Loucy (cell line): Measurements from ENCODE around the gene PARD3B.

Experiments
- CTCF ChIP-seq: fragments of 200-600 bp; sonication (generic); conservative IDR thresholded peaks from 2 replicates; pipeline ENCODE4 v1.5.1; 2014; ENCODE audit warnings: mild to moderate bottlenecking, antibody characterized with exemption, low read length
- EZH2phosphoT487 ChIP-seq: fragments of 200-600 bp; IDR thresholded peaks from 2 replicates; pipeline ENCODE4 v1.6.1; 2018; ENCODE audit warnings: antibody characterized with exemption, mild to moderate bottlenecking, moderate library complexity, borderline replicate concordance

- TF ChIP-seq CTCF (no peak), EZH2phosphoT487 (no peak)
Observed at GRCh38 chr2:204725693-204726360, 180.6 kb downstream of the PARD3B start.
